Liver (tissue), 3 donors: ENCODE data around the gene CDON.

Experiments used
- ATF3 ChIP-seq: IDR thresholded peaks from 2 replicates; pipeline ENCODE4 v1.6.1; 2016; ENCODE audit warnings: antibody characterized with exemption
- CTCF ChIP-seq: fragments of 150-350 bp; IDR thresholded peaks from 2 replicates; pipeline ENCODE4 v1.5.1; 2017; ENCODE audit warnings: improper control_type of control experiment, low read depth, low read length; ENCODE audit not compliant: missing input control
- MAX ChIP-seq: IDR thresholded peaks from 2 replicates; pipeline ENCODE4 v1.6.1; 2016; ENCODE audit warnings: antibody characterized with exemption
- NR2F2 ChIP-seq: IDR thresholded peaks from 2 replicates; pipeline ENCODE4 v1.6.1; 2016; ENCODE audit warnings: antibody characterized with exemption
- RAD21 ChIP-seq, 2 donors: IDR thresholded peaks; 2 replicates each; pipeline ENCODE4 v1.6.1; 2016; ENCODE audit warnings: antibody characterized with exemption in 2 of 2, mild to moderate bottlenecking in 2 of 2
- REST ChIP-seq: IDR thresholded peaks from 2 replicates; pipeline ENCODE4 v1.6.1; 2016; ENCODE audit warnings: antibody characterized with exemption, mild to moderate bottlenecking
- SP1 ChIP-seq: IDR thresholded peaks from 2 replicates; pipeline ENCODE4 v1.6.1; 2018; ENCODE audit warnings: antibody characterized with exemption, mild to moderate bottlenecking
- TAF1 ChIP-seq: conservative IDR thresholded peaks from 2 replicates; pipeline ENCODE4 v1.6.1; 2016; ENCODE audit warnings: antibody characterized with exemption, mild to moderate bottlenecking
- YY1 ChIP-seq: IDR thresholded peaks from 2 replicates; pipeline ENCODE4 v1.6.1; 2016; ENCODE audit warnings: antibody characterized with exemption, mild to moderate bottlenecking
- ZBTB33 ChIP-seq: IDR thresholded peaks from 2 replicates; pipeline ENCODE4 v1.6.1; 2016; ENCODE audit warnings: antibody characterized with exemption
- donor health status: healthy.
- donor health status: healthy.

GRCh38 chr11:125987066-125987641 is 75.5 kb downstream of the CDON start:
- no peak for TF ChIP-seq MAX
- TF ChIP-seq CTCF, result no peak
- no peak for TF ChIP-seq YY1
- no peak for TF ChIP-seq RAD21 (IDR thresholded peaks at IDR 0.05)
- no peak for TF ChIP-seq REST
- no peak for TF ChIP-seq SP1
- TF ChIP-seq ZBTB33, result no peak
- no peak for TF ChIP-seq ATF3
- TF ChIP-seq TAF1, result no peak
- no peak for TF ChIP-seq NR2F2
